Activated naive CD8-positive, alpha-beta T cell treated with anti-CD3 and anti-CD28 coated beads, Interleukin-2, amount 10 ng/mL, durations not matched to agents 7 days and 5 days (primary cell): Measurements from ENCODE around the gene CCDC50. TPM values are rescaled to one million over a fixed set of nuclear protein-coding genes. Genes with fewer than 3 reads are reported as not detected.

Source experiments
- ATAC-seq: fragments of 150-1000 bp; cut with Tn5 transposase; one replicate; pipeline ENCODE4 v1.10.0; 2021; ENCODE audit warnings: low read depth, moderate library complexity
- POLR2A ChIA-PET: fragments of 350-600 bp; sonication (Branson Sonifier 250); formaldehyde crosslinking; loops from one replicate; lab custom pipeline; 2021; ENCODE audit warnings: antibody characterized with exemption; lab: Charles Lee
- DNase-seq: peaks from one replicate; pipeline ENCODE4 v3.0.0; 2021
- H3K27ac Mint-ChIP-seq: one replicate; pipeline ENCODE4 v1.8.0; 2022; ENCODE audit warnings: mild to moderate bottlenecking, mixed read lengths
- H3K27me3 Mint-ChIP-seq: one replicate; pipeline ENCODE4 v1.8.0; 2022; ENCODE audit warnings: mild to moderate bottlenecking, moderate library complexity, mixed read lengths
- H3K36me3 Mint-ChIP-seq: one replicate; pipeline ENCODE4 v1.8.0; 2021; ENCODE audit warnings: mild to moderate bottlenecking, mixed read lengths
- H3K4me1 Mint-ChIP-seq: one replicate; pipeline ENCODE4 v1.8.0; 2021; ENCODE audit warnings: mixed read lengths
- H3K4me3 Mint-ChIP-seq: one replicate; pipeline ENCODE4 v1.8.0; 2022; ENCODE audit warnings: mild to moderate bottlenecking, moderate library complexity, mixed read lengths
- H3K9me3 Mint-ChIP-seq: one replicate; pipeline ENCODE4 v1.8.0; 2021; ENCODE audit warnings: mixed read lengths
- total RNA-seq, 2 experiments: library from RNA; stranded (reverse); gene quantifications; one replicate each; pipeline ENCODE4 v1.2.3, GENCODE V29; 2021

The CCDC50 gene
- total RNA-seq, 2 experiments from 2014 or later = 4.9 to 5.1 TPM

- H3K27ac Mint-ChIP-seq = no peak within 1 kb of the TSS
- peak; percentile 39 for DNase-seq
Measured at GRCh38 chr3:191329654-191330529, 698 bp downstream of the CCDC50 start, which contains the start of gene UTS2B. TSS of gene UTS2B (minus strand) at chr3:191330526. CDS start at chr3:191282189, 48,337 bp downstream.

GRCh38 chr3:191330530-191331048 lies 1.4 kb downstream of the CCDC50 start:
- Mint-ChIP-seq H3K9me3 (peaks cover 2% of the 10 kb centered on the region), H3K27ac (no peak overlapping the region), H3K4me1 (peaks cover 5% of the 10 kb centered on the region), H3K27me3 (peaks cover 25% of the 10 kb centered on the region), H3K4me3 (peak overlapping the region; percentile 72), H3K36me3 (no peaks in the 10 kb centered on the region)
- DNase-seq = no peak
- ATAC-seq = no peak
- POLR2A ChIA-PET = no interaction called here

More at GRCh38 chr3:191329654-191330529, 698 bp downstream of the CCDC50 start, which contains the start of gene UTS2B:
- H3K4me3 Mint-ChIP-seq = peak within 1 kb of the TSS; percentile 72
- H3K27me3 Mint-ChIP-seq = peaks cover 25% of the 10 kb centered on the region
- ATAC-seq = peak; percentile 43
- POLR2A ChIA-PET = interaction anchor here (0.6 kb wide), 1 partner anchor 73 kb away, joined by 9 read pairs; no protein-coding TSS in a partner anchor
- peaks cover 5% of the 10 kb centered on the region for H3K4me1 Mint-ChIP-seq
- no peaks in the 10 kb centered on the region for H3K36me3 Mint-ChIP-seq
- peaks cover 2% of the 10 kb centered on the region for H3K9me3 Mint-ChIP-seq

GRCh38 chr3:191331388-191331787 lies 2.2 kb downstream of the CCDC50 start:
- H3K4me3 Mint-ChIP-seq = no peak overlapping the region

GRCh38 chr3:191333298-191333880 lies 4.2 kb downstream of the CCDC50 start:
- Mint-ChIP-seq H3K27ac (no peak overlapping the region), H3K27me3 (peaks cover 20% of the 10 kb centered on the region), H3K36me3 (no peaks in the 10 kb centered on the region), H3K4me3 (no peak overlapping the region), H3K4me1 (peaks cover 4% of the 10 kb centered on the region), H3K9me3 (peaks cover 2% of the 10 kb centered on the region)
- POLR2A ChIA-PET = no interaction called here
- DNase-seq = no peak
- ATAC-seq = no peak

More at GRCh38 chr3:191331388-191331787, 2.2 kb downstream of the CCDC50 start:
- ATAC-seq (no peak), DNase-seq (no peak)
- Mint-ChIP-seq H3K36me3 (no peaks in the 10 kb centered on the region), H3K27me3 (peaks cover 25% of the 10 kb centered on the region), H3K27ac (no peak overlapping the region), H3K9me3 (peaks cover 2% of the 10 kb centered on the region), H3K4me1 (peaks cover 5% of the 10 kb centered on the region)
- POLR2A ChIA-PET = no interaction called here

GRCh38 chr3:191334346-191334893 lies 5.2 kb downstream of the CCDC50 start:
- POLR2A ChIA-PET = no interaction called here
- H3K4me3 Mint-ChIP-seq = no peak overlapping the region
- no peak for ATAC-seq
- no peaks in the 10 kb centered on the region for H3K36me3 Mint-ChIP-seq
- H3K9me3 Mint-ChIP-seq = no peaks in the 10 kb centered on the region
- DNase-seq = no peak
- no peak overlapping the region for H3K27ac Mint-ChIP-seq
- H3K27me3 Mint-ChIP-seq = peaks cover 16% of the 10 kb centered on the region
- H3K4me1 Mint-ChIP-seq = no peaks in the 10 kb centered on the region

GRCh38 chr3:191336833-191337232 lies 7.6 kb downstream of the CCDC50 start:
- POLR2A ChIA-PET = no interaction called here
- Mint-ChIP-seq H3K27me3 (peaks cover 2% of the 10 kb centered on the region), H3K4me1 (no peaks in the 10 kb centered on the region), H3K4me3 (no peak overlapping the region), H3K36me3 (no peaks in the 10 kb centered on the region), H3K9me3 (no peaks in the 10 kb centered on the region), H3K27ac (no peak overlapping the region)
- ATAC-seq (no peak), DNase-seq (no peak)

- Mint-ChIP-seq H3K36me3 (no peaks in the 10 kb centered on the region), H3K9me3 (no peaks in the 10 kb centered on the region), H3K4me1 (no peaks in the 10 kb centered on the region), H3K4me3 (no peak overlapping the region), H3K27ac (no peak overlapping the region), H3K27me3 (no peaks in the 10 kb centered on the region)
- POLR2A ChIA-PET = no interaction called here
- no peak for DNase-seq
- ATAC-seq = no peak
Measured at GRCh38 chr3:191338177-191338488, 8.9 kb downstream of the CCDC50 start.

- POLR2A ChIA-PET = no interaction called here
- ATAC-seq (no peak), DNase-seq (no peak)
- Mint-ChIP-seq H3K4me1 (no peaks in the 10 kb centered on the region), H3K9me3 (no peaks in the 10 kb centered on the region), H3K36me3 (no peaks in the 10 kb centered on the region), H3K4me3 (no peak overlapping the region), H3K27me3 (no peaks in the 10 kb centered on the region), H3K27ac (no peak overlapping the region)
Measured at GRCh38 chr3:191339316-191339917, 10.2 kb downstream of the CCDC50 start.

- no peak for ATAC-seq
- H3K27me3 Mint-ChIP-seq = no peaks in the 10 kb centered on the region
- POLR2A ChIA-PET = no interaction called here
- H3K9me3 Mint-ChIP-seq = no peaks in the 10 kb centered on the region
- H3K27ac Mint-ChIP-seq = no peak overlapping the region
- no peaks in the 10 kb centered on the region for H3K36me3 Mint-ChIP-seq
- H3K4me1 Mint-ChIP-seq = no peaks in the 10 kb centered on the region
- no peak for DNase-seq
- H3K4me3 Mint-ChIP-seq = no peak overlapping the region
Measured at GRCh38 chr3:191340351-191340750, 11.2 kb downstream of the CCDC50 start.

- DNase-seq (no peak), ATAC-seq (no peak)
- Mint-ChIP-seq H3K9me3 (no peaks in the 10 kb centered on the region), H3K27me3 (no peaks in the 10 kb centered on the region), H3K4me1 (no peaks in the 10 kb centered on the region), H3K36me3 (no peaks in the 10 kb centered on the region), H3K4me3 (no peak overlapping the region), H3K27ac (no peak overlapping the region)
- POLR2A ChIA-PET = no interaction called here
Measured at GRCh38 chr3:191340966-191341365, 11.8 kb downstream of the CCDC50 start.

GRCh38 chr3:191342006-191342405 lies 12.8 kb downstream of the CCDC50 start:
- Mint-ChIP-seq H3K4me3 (no peak overlapping the region), H3K9me3 (no peaks in the 10 kb centered on the region), H3K27me3 (no peaks in the 10 kb centered on the region), H3K4me1 (no peaks in the 10 kb centered on the region), H3K36me3 (no peaks in the 10 kb centered on the region), H3K27ac (no peak overlapping the region)
- ATAC-seq (no peak), DNase-seq (no peak)
- POLR2A ChIA-PET = no interaction called here

GRCh38 chr3:191342411-191342810 lies 13.2 kb downstream of the CCDC50 start:
- POLR2A ChIA-PET = no interaction called here
- Mint-ChIP-seq H3K27me3 (no peaks in the 10 kb centered on the region), H3K36me3 (no peaks in the 10 kb centered on the region), H3K4me3 (no peak overlapping the region), H3K9me3 (no peaks in the 10 kb centered on the region), H3K27ac (no peak overlapping the region), H3K4me1 (no peaks in the 10 kb centered on the region)
- DNase-seq = no peak
- no peak for ATAC-seq

- POLR2A ChIA-PET = no interaction called here
- no peak for ATAC-seq
- H3K27me3 Mint-ChIP-seq = no peaks in the 10 kb centered on the region
- no peak overlapping the region for H3K27ac Mint-ChIP-seq
- no peak for DNase-seq
- H3K4me3 Mint-ChIP-seq = no peak overlapping the region
- H3K9me3 Mint-ChIP-seq = no peaks in the 10 kb centered on the region
- H3K36me3 Mint-ChIP-seq = no peaks in the 10 kb centered on the region
- H3K4me1 Mint-ChIP-seq = no peaks in the 10 kb centered on the region
Measured at GRCh38 chr3:191343115-191343514, 13.9 kb downstream of the CCDC50 start.
